HG03135 (cell line): Measurements from ENCODE around the gene CNTLN.

ENCODE experiments used
- ATAC-seq: cut with Tn5 transposase; IDR thresholded peaks from one replicate; pipeline ENCODE4 v1.9.1; 2021; ENCODE audit warnings: mild to moderate bottlenecking, moderate library complexity; ENCODE audit not compliant: unreplicated experiment

The CNTLN gene, protein sequence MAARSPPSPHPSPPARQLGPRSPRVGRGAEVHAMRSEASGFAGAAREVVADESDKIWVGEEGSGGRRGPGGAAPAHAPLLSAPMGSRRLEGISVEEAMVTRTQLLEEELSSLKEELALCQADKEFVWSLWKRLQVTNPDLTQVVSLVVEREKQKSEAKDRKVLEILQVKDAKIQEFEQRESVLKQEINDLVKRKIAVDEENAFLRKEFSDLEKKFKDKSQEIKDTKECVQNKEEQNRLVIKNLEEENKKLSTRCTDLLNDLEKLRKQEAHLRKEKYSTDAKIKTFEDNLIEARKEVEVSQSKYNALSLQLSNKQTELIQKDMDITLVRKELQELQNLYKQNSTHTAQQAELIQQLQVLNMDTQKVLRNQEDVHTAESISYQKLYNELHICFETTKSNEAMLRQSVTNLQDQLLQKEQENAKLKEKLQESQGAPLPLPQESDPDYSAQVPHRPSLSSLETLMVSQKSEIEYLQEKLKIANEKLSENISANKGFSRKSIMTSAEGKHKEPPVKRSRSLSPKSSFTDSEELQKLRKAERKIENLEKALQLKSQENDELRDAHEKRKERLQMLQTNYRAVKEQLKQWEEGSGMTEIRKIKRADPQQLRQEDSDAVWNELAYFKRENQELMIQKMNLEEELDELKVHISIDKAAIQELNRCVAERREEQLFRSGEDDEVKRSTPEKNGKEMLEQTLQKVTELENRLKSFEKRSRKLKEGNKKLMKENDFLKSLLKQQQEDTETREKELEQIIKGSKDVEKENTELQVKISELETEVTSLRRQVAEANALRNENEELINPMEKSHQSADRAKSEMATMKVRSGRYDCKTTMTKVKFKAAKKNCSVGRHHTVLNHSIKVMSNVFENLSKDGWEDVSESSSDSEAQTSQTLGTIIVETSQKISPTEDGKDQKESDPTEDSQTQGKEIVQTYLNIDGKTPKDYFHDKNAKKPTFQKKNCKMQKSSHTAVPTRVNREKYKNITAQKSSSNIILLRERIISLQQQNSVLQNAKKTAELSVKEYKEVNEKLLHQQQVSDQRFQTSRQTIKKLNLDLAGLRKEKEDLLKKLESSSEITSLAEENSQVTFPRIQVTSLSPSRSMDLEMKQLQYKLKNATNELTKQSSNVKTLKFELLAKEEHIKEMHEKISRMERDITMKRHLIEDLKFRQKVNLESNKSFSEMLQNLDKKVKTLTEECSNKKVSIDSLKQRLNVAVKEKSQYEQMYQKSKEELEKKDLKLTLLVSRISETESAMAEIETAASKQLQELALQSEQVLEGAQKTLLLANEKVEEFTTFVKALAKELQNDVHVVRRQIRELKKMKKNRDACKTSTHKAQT (N-terminal part only)

DNA sequence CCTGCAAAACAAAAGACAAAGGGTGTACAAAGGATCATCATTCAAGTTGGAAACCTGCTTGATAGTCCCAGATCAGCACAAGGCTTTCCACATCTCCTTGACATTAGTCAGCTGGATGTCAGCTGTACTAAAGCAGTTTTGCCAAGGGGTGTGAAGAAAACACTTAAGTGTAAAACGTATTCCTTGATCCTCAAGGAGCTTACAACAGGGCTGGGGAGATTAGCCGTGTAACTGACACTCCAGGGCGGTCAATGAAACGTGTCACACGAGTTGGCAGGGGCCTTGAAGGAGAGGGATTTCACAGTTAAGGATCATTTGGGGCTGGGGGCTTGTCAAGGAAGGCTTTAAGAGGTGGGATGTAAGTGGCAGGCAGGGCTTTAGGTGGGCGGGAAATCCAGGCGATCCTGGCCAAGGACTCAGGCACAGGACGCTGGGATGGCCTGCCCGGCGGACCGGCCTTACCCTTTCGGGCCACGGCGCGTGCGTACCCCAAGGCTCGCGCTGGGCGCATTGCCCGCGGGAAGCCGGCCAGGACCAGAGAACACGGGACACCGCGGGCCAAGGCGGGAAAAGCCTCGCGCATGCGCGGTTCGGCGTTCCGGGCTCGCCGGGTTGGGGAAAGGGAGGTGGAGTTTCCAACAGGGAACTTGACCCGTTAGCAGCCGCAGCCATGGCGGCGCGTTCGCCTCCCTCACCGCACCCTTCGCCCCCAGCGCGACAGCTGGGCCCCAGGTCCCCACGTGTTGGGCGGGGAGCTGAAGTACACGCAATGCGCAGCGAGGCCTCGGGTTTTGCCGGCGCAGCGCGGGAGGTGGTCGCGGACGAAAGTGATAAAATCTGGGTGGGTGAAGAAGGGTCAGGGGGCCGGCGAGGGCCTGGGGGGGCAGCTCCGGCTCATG is at the start of gene CNTLN:
Gene CNTLN (plus strand): TSS at position 645 of the 899 bp plus-strand sequence. CDS start 26 bp downstream, at position 671.
- ATAC-seq, result peak; percentile 59

DNA sequence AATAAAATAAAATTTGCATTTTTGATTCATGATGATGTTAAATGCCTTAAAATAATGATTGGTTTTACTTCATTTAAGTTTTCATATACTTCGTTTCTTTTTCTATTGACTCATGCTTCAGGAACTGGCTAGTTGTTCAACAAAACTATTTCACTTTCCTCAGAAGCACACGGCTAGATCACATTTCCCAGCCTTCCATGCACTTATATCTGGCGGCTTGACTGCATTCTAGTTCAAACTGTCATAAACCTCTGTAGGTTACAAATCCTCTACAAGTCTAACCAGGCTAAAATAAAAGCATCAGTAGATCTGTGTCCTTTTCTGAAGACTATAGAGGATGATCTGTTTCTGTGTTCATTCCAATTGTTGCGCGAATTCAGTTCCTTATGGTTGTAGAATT is 46.3 kb upstream of the CNTLN start:
- ATAC-seq, result no peak

DNA sequence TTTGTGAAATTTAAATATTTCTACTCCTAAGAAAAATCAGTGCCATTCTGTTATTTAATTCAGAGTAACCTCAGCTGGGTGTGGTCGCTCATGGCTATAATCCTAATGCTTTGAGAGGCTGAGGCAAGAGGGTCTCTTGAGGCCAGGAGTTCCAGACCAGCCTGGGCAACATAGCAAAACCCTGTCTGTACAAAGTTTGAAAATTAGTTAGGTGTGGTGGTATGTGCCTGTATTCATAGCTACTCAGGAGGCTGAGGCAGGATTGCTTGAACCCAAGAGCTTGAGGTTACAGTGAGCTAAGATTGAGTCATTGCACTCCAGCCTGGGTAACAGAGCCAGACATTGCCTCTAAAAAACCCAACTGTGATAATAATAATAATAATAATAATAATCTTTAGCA is 44.8 kb upstream of the CNTLN start:
- ATAC-seq, result no peak

GRCh38 chr9:17116400-17116837 is 18.4 kb upstream of the CNTLN start:
- peak; percentile 55 for ATAC-seq

GRCh38 chr9:17117372-17117771 is 17.5 kb upstream of the CNTLN start:
- no peak for ATAC-seq

DNA sequence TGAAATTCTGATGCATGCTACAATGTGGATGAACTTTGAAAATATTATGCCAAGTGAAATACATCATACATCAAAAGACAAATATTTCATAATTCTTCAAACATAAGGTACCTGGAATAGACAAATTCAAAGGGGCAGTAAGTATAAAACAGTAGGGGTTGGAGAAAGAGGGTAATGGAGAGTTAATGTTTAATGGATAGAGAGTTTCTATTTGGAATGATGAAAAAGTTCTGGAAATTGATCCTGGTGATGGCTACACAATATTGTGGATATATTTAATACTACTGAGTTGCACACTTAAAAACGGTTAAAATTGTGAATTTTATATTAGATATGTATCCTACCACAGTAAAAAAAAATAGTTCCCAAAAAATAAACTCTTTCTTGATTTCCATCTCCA is 14.6 kb upstream of the CNTLN start:
- no peak for ATAC-seq

DNA sequence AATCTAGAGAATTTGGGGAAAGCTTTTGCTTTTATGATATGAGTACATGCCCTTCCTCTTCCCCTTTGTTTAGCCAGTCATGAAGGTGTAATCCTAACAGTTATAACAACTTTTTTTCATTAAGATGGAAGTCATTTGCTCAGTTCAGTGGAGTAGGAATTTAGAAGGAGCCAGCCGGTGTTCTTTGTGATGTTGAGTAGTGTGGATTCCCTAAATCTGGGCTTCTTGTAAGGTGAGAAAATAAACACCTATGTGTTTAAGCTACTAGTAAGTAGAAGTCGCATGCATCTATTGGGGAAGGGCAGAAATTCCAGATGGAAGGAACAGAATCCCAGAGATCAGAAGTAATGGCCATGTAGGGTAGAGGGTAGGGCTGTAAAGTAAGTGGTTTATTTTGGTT is 13.6 kb upstream of the CNTLN start:
- ATAC-seq, result no peak

DNA sequence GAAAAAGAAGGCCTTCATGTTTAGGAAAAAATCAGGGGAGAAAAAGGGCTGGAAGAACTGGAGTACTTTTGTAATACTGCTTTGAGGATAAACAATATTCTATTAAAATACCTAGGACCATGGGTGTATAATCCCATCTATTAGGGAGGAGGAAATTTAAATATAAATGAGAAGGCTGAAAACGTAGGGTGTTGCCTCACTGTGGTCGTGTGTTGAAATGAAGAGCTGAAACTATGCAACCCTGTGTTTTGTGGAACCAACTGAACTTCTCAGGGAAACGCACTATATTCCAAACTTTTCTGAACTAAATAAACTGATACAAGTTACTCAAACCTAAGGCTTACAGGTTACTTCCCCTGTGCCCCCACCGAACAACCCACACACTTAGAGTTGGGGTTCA is 4.5 kb upstream of the CNTLN start:
- no peak for ATAC-seq

- ATAC-seq, result no peak
Observed at GRCh38 chr9:17130725-17131124, 4.1 kb upstream of the CNTLN start.

DNA sequence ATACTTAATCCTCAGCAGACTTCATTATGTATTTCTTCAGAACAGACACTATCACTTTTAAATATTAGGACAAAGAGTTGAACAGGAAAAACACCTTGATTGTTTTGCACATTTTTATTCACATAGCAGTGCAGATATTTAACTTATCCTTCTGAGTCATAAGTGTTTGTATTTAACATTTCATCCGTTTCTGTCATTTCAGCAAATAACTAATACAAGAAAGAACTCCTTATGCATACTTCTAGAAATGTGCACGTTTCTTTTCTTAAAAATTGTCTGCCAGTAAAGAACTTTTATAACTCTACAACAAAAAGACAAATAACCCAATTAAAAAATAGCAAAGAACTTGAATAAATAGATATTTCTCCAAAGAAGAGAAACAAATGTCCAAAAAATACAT is 3.3 kb upstream of the CNTLN start:
- ATAC-seq, result no peak

DNA sequence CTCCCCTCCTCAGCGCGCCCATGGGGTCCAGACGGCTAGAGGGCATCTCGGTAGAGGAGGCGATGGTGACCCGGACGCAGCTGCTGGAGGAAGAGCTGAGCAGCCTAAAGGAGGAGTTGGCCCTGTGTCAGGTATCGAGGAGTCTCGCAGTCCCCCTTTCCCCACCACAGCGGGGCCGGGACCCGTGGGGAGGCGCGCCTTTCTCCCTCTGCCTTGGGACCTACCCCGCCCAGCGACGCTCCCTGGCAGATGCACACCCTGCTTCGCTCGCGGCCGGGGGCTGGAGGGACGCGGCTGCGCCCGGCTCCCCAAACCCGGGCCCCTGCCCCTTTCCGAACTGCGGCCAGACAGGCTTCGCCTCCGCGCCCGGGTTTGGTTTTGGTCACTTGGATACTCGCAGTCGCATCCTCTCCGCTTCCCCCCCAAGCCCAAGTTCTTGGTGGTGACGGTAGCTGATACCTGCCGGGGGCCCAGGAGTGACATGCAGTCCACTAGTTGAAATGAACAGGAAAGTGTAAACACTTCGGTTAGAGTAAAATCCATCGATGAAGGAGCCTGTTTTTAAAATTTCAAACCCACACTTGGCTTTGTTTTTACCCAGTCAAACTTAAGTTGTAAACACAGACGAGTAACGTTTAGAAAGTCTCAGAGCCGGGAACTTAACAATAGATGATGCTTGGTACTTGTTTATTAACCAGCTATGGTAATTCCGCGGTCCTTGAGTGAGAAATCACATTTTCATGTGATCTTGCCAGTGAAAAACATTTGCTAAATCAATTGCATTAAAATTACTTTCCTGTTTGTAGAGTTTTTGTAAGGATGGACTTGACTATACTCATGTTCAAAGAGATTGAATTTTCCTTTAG is 688 bp downstream of the CNTLN start:
- ATAC-seq, result peak; percentile 70

GRCh38 chr9:17137566-17137965 is 2.7 kb downstream of the CNTLN start:
- no peak for ATAC-seq

DNA sequence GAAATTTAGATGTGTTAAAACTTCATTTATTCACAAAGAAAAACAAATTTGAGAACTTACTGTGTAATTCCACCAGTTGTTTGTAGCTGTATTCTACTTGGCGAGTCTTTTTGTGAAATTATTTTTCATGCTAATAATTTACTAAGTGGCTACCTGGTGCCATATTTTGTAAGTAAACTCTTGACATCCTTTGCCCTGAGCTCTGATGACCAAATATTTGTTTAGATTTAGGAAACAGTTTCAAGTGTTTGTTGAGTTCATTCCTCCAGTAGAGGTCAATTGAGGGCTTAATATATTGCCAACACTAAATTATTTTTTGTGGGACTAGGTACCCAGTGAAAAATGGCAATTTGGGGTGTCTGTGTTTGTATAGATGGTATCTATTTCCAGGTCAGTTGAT is 3.7 kb downstream of the CNTLN start:
- ATAC-seq, result no peak

GRCh38 chr9:17140418-17140817 is 5.6 kb downstream of the CNTLN start:
- ATAC-seq, result no peak

DNA sequence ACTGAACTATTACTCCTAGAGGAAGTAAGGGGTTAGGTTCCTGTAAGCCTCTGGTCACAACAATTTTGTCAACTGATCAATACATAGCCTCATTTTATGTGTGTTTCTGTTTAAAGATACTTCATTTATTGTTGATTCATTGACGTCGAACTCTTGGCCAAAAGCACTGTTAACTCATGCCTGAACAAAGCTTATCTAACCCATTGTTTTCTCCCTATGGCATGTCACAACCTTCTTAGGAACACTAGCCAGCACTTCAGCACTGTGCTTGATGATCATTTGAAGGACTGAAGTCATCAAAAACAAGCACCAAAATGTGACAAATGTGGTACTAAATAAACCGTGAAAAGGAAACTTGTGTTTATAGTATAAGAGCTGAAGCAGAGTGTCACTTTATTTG is 13.5 kb downstream of the CNTLN start:
- no peak for ATAC-seq

DNA sequence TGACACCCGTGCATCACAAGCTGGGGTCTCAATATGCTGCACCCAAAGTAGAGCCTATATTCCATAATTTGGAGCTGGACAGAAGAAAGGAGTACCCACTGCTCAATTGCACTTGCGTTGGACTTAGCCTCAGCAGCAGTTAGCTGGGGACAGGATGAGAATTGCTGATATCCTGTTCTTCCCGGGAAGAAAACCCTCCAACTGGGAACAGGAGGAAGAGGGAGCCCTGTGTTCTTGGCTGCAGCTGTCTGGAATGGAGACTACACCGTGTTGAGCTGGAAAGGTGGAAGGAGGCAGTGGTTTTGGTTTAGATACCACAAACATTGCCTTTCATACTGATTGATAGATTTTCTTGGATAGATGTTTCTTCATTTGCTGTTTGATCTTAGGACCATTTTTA is 24.6 kb downstream of the CNTLN start:
- ATAC-seq, result no peak

DNA sequence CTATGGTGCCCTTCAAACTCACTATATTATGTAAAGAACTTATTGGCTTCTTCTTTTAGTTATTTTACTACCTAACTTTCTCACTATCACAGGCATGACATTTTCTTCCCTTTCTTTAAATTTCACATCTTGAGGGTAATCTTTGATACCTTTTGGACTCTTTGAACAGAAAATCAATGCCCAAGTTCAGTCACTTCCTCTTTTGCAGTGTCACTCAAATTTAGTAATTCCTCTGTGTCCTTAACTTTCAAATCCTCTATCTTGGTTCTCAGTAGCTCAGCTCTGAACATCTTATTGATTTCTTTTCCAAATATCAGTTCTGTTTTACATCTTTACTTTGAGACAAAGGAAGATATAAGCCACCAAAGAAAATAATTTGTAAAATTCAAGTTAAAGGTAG is 25.5 kb downstream of the CNTLN start:
- ATAC-seq, result no peak

GRCh38 chr9:17165764-17166163 is 30.9 kb downstream of the CNTLN start:
- no peak for ATAC-seq

DNA sequence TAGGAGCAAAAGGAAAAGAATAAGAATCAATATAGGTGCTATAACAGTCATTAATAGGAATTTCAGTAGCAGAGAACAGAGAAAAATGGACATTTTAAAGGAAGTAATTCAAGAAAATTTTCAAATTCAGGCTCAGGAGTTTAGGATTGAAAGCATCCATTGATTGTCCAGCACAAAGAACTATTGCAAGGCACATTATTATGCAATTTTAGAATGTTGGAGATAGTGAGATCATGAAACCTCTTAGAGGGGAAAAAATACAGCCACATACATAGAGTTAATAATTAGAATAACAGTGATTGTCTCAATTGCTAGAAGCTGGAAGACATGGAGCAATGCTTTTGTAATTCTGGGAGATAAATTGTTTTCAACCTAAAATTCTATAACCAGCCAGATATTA is 31.5 kb downstream of the CNTLN start:
- no peak for ATAC-seq
